ENCODE measurements around the gene CEP250.

CEP250 gene

GRCh38 chr20:35463455-35464300 lies 8.3 kb downstream of the CEP250 start:
- no peak overlapping the region for H3K4me3 ChIP-seq (ENCODE audit: low read length)
- TF ChIP-seq EZH2phosphoT487 (IDR thresholded peaks at IDR 0.05; ENCODE audit: borderline replicate concordance, low read length) (no peak), CTCF (IDR thresholded peaks at IDR 0.05; ENCODE audit: low read depth, low read length, poor library complexity, severe bottlenecking) (peak; percentile 93)
- H3K4me1 ChIP-seq (ENCODE audit: control insufficient read depth, low read length) = peaks cover 19% of the 10 kb centered on the region
- peaks cover 66% of the 10 kb centered on the region for H3K36me3 ChIP-seq (ENCODE audit: control insufficient read depth, low read length)
- peaks cover 12% of the 10 kb centered on the region for H4K20me1 ChIP-seq (ENCODE audit: control insufficient read depth, insufficient read depth, low read depth, low read length)
- no peaks in the 10 kb centered on the region for H3K27me3 ChIP-seq (ENCODE audit: control insufficient read depth, low read length)
- H3K9me2 ChIP-seq (replicated peaks; ENCODE audit: control insufficient read depth, low read length) = no peaks in the 10 kb centered on the region
- no peak overlapping the region for H3K4me2 ChIP-seq (ENCODE audit: low read length)
- H3K27ac ChIP-seq (ENCODE audit: low read depth, low read length) = no peak overlapping the region
- H3K9me3 ChIP-seq (ENCODE audit: control insufficient read depth, insufficient read depth, low read length) = no peaks in the 10 kb centered on the region
- 0 out of 2 replicates have a peak, but pooled peaks cover 3% of the 10 kb centered on the region for H3F3A ChIP-seq (ENCODE audit: control insufficient read depth, insufficient read depth)
- peaks cover 10% of the 10 kb centered on the region; the same call in 1 of the 2 replicates for H3K79me2 ChIP-seq (ENCODE audit: control insufficient read depth, low read length)

GRCh38 chr20:35465976-35466375 lies 10.6 kb downstream of the CEP250 start:
- TF ChIP-seq CTCF (IDR thresholded peaks at IDR 0.05; ENCODE audit: low read depth, low read length, poor library complexity, severe bottlenecking) (no peak), EZH2phosphoT487 (IDR thresholded peaks at IDR 0.05; ENCODE audit: borderline replicate concordance, low read length) (no peak)
- peaks cover 59% of the 10 kb centered on the region for H3K36me3 ChIP-seq (ENCODE audit: control insufficient read depth, low read length)
- H3K9me3 ChIP-seq (ENCODE audit: control insufficient read depth, insufficient read depth, low read length) = no peaks in the 10 kb centered on the region
- no peak overlapping the region for H3K27ac ChIP-seq (ENCODE audit: low read depth, low read length)
- H3K4me1 ChIP-seq (ENCODE audit: control insufficient read depth, low read length) = peaks cover 19% of the 10 kb centered on the region
- H3K27me3 ChIP-seq (ENCODE audit: control insufficient read depth, low read length) = no peaks in the 10 kb centered on the region
- no peaks in the 10 kb centered on the region for H3K9me2 ChIP-seq (replicated peaks; ENCODE audit: control insufficient read depth, low read length)
- peaks cover 6% of the 10 kb centered on the region for H4K20me1 ChIP-seq (ENCODE audit: control insufficient read depth, insufficient read depth, low read depth, low read length)
- H3K4me3 ChIP-seq (ENCODE audit: low read length) = no peak overlapping the region
- no peak overlapping the region for H3K4me2 ChIP-seq (ENCODE audit: low read length)
- H3K79me2 ChIP-seq (ENCODE audit: control insufficient read depth, low read length) = peaks cover 6% of the 10 kb centered on the region; the same call in 1 of the 2 replicates
- 0 out of 2 replicates have a peak, but pooled peaks cover 3% of the 10 kb centered on the region for H3F3A ChIP-seq (ENCODE audit: control insufficient read depth, insufficient read depth)

- peaks cover 59% of the 10 kb centered on the region for H3K36me3 ChIP-seq (ENCODE audit: control insufficient read depth, low read length)
Observed at GRCh38 chr20:35466856-35467255, 11.5 kb downstream of the CEP250 start.

More at GRCh38 chr20:35466856-35467255, 11.5 kb downstream of the CEP250 start:
- Histone ChIP-seq H3K4me1 (ENCODE audit: control insufficient read depth, low read length) (peaks cover 18% of the 10 kb centered on the region), H3K9me3 (ENCODE audit: control insufficient read depth, insufficient read depth, low read length) (no peaks in the 10 kb centered on the region), H3K27me3 (ENCODE audit: control insufficient read depth, low read length) (no peaks in the 10 kb centered on the region), H3K4me3 (ENCODE audit: low read length) (no peak overlapping the region), H4K20me1 (ENCODE audit: control insufficient read depth, insufficient read depth, low read depth, low read length) (peaks cover 6% of the 10 kb centered on the region), H3F3A (ENCODE audit: control insufficient read depth, insufficient read depth) (no peaks in the 10 kb centered on the region), H3K9me2 (replicated peaks; ENCODE audit: control insufficient read depth, low read length) (no peaks in the 10 kb centered on the region), H3K4me2 (ENCODE audit: low read length) (no peak overlapping the region), H3K27ac (ENCODE audit: low read depth, low read length) (no peak overlapping the region), H3K79me2 (ENCODE audit: control insufficient read depth, low read length) (peaks cover 6% of the 10 kb centered on the region; the same call in 1 of the 2 replicates)
- TF ChIP-seq CTCF (IDR thresholded peaks at IDR 0.05; ENCODE audit: low read depth, low read length, poor library complexity, severe bottlenecking) (no peak), EZH2phosphoT487 (IDR thresholded peaks at IDR 0.05; ENCODE audit: borderline replicate concordance, low read length) (no peak)

Measured in DOHH2 (cell line).